ENCODE results near the gene NAT10.

Gene NAT10

GRCh38 chr11:34192481-34193401, 87.3 kb downstream of the NAT10 start:
- DNase-seq (ENCODE audit: low read depth), result peak; percentile 94
- TF ChIP-seq CTCF (conservative IDR thresholded peaks at IDR 0.05; ENCODE audit: control insufficient read depth, insufficient read depth, low read depth, low read length), result no peak
- H3K4me3 ChIP-seq (ENCODE audit: control insufficient read depth, low read depth, low read length), result peak overlapping the region; percentile 48

DNA sequence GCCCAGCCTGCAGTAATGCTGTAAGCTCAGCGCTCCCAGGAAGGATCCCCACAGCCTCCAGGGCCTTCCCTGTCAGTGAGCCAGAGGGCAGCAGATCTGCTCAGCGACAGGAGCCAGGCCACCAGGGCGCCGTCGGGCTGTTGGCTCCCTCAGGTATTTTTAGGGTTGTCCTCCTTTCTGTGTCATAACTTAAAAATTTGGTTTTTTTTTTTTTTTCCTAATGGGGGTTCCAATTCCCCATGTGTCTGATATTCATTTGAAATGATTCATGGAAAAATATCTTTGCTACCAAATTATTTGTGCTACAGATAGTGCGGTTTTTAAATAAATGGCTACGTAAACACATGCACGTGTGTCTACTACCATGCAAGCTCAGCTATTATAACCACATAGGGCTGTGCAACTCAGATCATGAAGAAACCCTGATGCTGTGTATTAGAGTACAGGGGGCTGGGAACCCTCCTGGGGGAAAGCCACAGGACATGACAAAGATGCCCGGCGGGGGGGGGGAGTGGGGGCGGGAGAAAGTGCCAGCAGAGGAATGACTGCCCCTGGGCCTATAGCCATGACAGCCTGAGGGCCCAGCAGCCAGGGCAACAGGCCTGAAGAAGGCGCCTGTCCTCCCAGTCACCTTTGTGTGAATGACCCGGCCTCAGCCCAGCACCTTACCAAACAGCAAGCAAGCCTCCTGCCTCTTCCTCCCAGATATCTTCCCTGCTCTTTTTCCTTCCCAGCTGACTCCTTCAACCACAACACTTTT, 89.3 kb downstream of the NAT10 start:
- no peak for TF ChIP-seq CTCF (conservative IDR thresholded peaks at IDR 0.05; ENCODE audit: control insufficient read depth, insufficient read depth, low read depth, low read length)
- H3K4me3 ChIP-seq (ENCODE audit: control insufficient read depth, low read depth, low read length), result no peak overlapping the region
- DNase-seq (ENCODE audit: low read depth), result no peak

Measured in fibroblast of mammary gland (primary cell).